Mesendoderm (in vitro differentiated cells): ENCODE data around the gene SLC48A1.
A peak's percentile ranks its signal among the peaks of the same experiment; 100 is the strongest.

Source experiments
- DNase-seq: peaks from one replicate; pipeline ENCODE4 v3.0.0; 2013
- H2AK5ac ChIP-seq: 2 replicates; pipeline ENCODE4 v1.6.1; 2013; ENCODE audit warnings: low read length, inconsistent platforms
- H2BK120ac ChIP-seq: 2 replicates; pipeline ENCODE4 v1.6.1; 2013; ENCODE audit warnings: low read depth, mild to moderate bottlenecking, low read length, moderate library complexity, mixed read lengths
- H2BK15ac ChIP-seq: replicated peaks from 2 replicates; pipeline ENCODE4 v1.6.1; 2013; ENCODE audit warnings: low read depth, mild to moderate bottlenecking, moderate library complexity
- H2BK5ac ChIP-seq: 2 replicates; pipeline ENCODE4 v1.6.1; 2013; ENCODE audit warnings: low read length, inconsistent platforms
- H3K18ac ChIP-seq: 2 replicates; pipeline ENCODE4 v1.6.1; 2013; ENCODE audit warnings: mild to moderate bottlenecking, low read length, mixed read lengths
- H3K23ac ChIP-seq: one replicate; pipeline ENCODE4 v1.6.1; 2013; ENCODE audit warnings: low read length
- H3K27ac ChIP-seq: 2 replicates; pipeline ENCODE4 v1.5.1; 2013; ENCODE audit warnings: low read depth, mild to moderate bottlenecking, inconsistent platforms, low read length, moderate library complexity
- H3K27me3 ChIP-seq: 2 replicates; pipeline ENCODE4 v1.6.1; 2013; ENCODE audit warnings: low read length, control low read depth, mild to moderate bottlenecking, inconsistent platforms; ENCODE audit not compliant: insufficient read depth, poor library complexity
- H3K36me3 ChIP-seq: 2 replicates; pipeline ENCODE4 v1.6.1; 2013; ENCODE audit warnings: low read length, inconsistent platforms; ENCODE audit not compliant: control insufficient read depth, insufficient read depth
- H3K4ac ChIP-seq: one replicate; pipeline ENCODE4 v1.6.1; 2013; ENCODE audit warnings: low read depth, mild to moderate bottlenecking, low read length, moderate library complexity
- H3K4me1 ChIP-seq: 2 replicates; pipeline ENCODE4 v1.6.1; 2013; ENCODE audit warnings: low read depth, low read length, inconsistent platforms; ENCODE audit not compliant: control insufficient read depth
- H3K4me2 ChIP-seq: 2 replicates; pipeline ENCODE4 v1.6.1; 2013; ENCODE audit warnings: low read length
- H3K4me3 ChIP-seq: 2 replicates; pipeline ENCODE4 v1.5.1; 2013; ENCODE audit warnings: mild to moderate bottlenecking, low read length
- H3K56ac ChIP-seq: one replicate; pipeline ENCODE4 v1.6.1; 2013; ENCODE audit warnings: low read length
- H3K79me1 ChIP-seq: 2 replicates; pipeline ENCODE4 v1.6.1; 2013; ENCODE audit warnings: low read length, inconsistent platforms
- H3K79me2 ChIP-seq: 2 replicates; pipeline ENCODE4 v1.6.1; 2013; ENCODE audit warnings: mild to moderate bottlenecking, low read length; ENCODE audit not compliant: control insufficient read depth, insufficient read depth
- H3K9ac ChIP-seq: 2 replicates; pipeline ENCODE4 v1.6.1; 2013; ENCODE audit warnings: low read length, inconsistent platforms
- H4K5ac ChIP-seq: one replicate; pipeline ENCODE4 v1.6.1; 2013; ENCODE audit warnings: low read length
- H4K8ac ChIP-seq: one replicate; pipeline ENCODE4 v1.6.1; 2013; ENCODE audit warnings: low read depth, mild to moderate bottlenecking, control low read depth, low read length, moderate library complexity
- WGBS: extraction: QIAGEN DNeasy Blood & Tissue Kit; methylation state at CpG from one replicate; pipeline ENCODE4 v1.1.7; 2013; ENCODE audit warnings: low lambda C conversion rate, missing lambda C conversion rate; ENCODE audit not compliant: insufficient coverage; ENCODE audit errors: extremely low coverage; 5-methylcytosine and 5-hydroxymethylcytosine counted together

SLC48A1 gene

DNA sequence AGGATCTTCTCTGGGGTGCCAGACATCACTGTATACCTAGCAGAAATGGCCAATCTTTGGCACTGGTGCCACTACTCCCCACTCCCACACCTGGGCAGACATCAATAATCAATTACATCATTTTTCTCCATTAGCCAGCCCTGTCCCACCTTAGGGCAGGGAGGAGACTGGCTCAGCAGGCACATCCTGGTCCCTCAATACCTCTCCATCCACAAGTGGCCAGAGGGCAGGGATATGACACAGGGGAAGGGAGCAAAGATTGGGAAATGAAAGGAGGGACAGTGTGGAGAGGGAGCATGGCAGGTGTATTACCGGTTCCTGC is 24.6 kb upstream of the SLC48A1 start:
- H2AK5ac ChIP-seq = no peak overlapping the region
- H3K79me2 ChIP-seq = no peaks in the 10 kb centered on the region
- no peak overlapping the region for H3K9ac ChIP-seq
- H3K23ac ChIP-seq = no peak overlapping the region
- H3K79me1 ChIP-seq = peaks cover 7% of the 10 kb centered on the region
- H2BK5ac ChIP-seq = no peak overlapping the region
- no peaks in the 10 kb centered on the region for H3K36me3 ChIP-seq
- no peak overlapping the region for H3K18ac ChIP-seq
- no peak for DNase-seq
- no peak overlapping the region for H2BK120ac ChIP-seq
- peaks cover 10% of the 10 kb centered on the region for H3K4me1 ChIP-seq
- no peak overlapping the region for H2BK15ac ChIP-seq
- no peak overlapping the region for H3K4ac ChIP-seq
- WGBS = no CpG with 5 or more reads among the region's 1 CpG
- H4K5ac ChIP-seq = no peak overlapping the region
- H3K27me3 ChIP-seq = no peaks in the 10 kb centered on the region
- H3K56ac ChIP-seq = no peak overlapping the region
- H3K4me3 ChIP-seq = no peak overlapping the region
- H3K4me2 ChIP-seq = no peak overlapping the region
- H4K8ac ChIP-seq = no peak overlapping the region
- no peak overlapping the region for H3K27ac ChIP-seq

DNA sequence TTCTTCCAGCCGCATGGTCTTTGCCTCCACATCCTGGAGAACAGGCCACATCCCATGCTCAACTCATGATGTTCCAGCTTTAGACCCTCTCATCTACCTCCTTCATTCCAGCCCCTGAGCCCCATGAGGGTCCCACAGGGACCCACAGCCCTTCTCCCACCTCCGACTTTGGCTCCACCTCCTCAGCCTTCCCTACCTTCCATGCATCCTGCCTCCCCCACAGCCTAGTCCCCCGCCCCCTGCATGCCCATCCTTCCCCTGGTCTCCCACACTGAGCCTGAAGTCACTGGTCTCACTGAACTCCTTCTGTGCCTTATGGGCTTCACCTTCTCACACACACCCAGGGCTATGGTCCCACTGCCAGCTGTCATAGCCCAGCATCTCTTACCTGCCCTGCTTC is 24.1 kb upstream of the SLC48A1 start:
- Histone ChIP-seq H4K5ac (no peak overlapping the region), H3K9ac (no peak overlapping the region), H3K18ac (no peak overlapping the region), H3K27me3 (no peaks in the 10 kb centered on the region), H3K36me3 (no peaks in the 10 kb centered on the region), H3K4me2 (no peak overlapping the region), H2BK15ac (no peak overlapping the region), H3K4ac (no peak overlapping the region), H2BK5ac (no peak overlapping the region), H4K8ac (no peak overlapping the region), H3K79me2 (no peaks in the 10 kb centered on the region), H2AK5ac (no peak overlapping the region), H3K56ac (no peak overlapping the region), H3K23ac (no peak overlapping the region), H3K4me3 (no peak overlapping the region), H2BK120ac (no peak overlapping the region), H3K79me1 (peaks cover 7% of the 10 kb centered on the region), H3K27ac (no peak overlapping the region), H3K4me1 (peaks cover 15% of the 10 kb centered on the region)
- DNase-seq = no peak
- WGBS = no CpG with 5 or more reads among the region's 3 CpGs

DNA sequence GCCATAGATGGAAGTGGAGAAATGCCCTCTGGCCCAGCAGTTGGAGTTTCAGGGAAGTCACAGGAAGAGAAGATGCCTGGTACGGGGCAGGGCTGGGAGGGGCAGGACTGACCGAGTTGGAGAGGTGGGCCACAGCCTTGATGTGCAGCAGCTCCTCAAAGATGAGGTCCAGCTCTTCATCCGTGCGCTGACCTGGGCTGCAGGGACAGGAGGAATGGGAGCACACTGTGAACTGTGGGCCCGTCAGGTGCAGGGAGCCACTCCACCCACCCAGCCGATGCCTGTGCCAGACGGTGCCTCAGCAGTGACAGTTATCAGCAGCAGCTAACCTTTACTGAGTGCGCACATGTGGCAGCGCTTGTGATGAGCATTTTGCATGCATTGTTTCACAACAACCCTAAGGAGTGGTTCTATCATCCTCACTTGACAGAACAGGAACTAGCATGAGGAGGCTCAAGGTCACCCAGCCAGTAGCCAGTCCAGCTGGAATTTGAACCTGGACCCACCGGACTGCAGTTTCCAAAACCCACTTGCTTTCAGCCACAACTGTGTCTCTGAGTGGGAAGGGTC is 22.7 kb upstream of the SLC48A1 start:
- no peak overlapping the region for H3K4ac ChIP-seq
- no CpG with 5 or more reads among the region's 10 CpGs for WGBS
- H3K4me2 ChIP-seq = no peak overlapping the region
- no peak overlapping the region for H4K8ac ChIP-seq
- DNase-seq = no peak
- H3K79me1 ChIP-seq = peaks cover 12% of the 10 kb centered on the region
- no peak overlapping the region for H2AK5ac ChIP-seq
- H3K27me3 ChIP-seq = no peaks in the 10 kb centered on the region
- H2BK120ac ChIP-seq = no peak overlapping the region
- H2BK15ac ChIP-seq = no peak overlapping the region
- H3K56ac ChIP-seq = no peak overlapping the region
- H3K23ac ChIP-seq = no peak overlapping the region
- H4K5ac ChIP-seq = no peak overlapping the region
- H3K4me1 ChIP-seq = peaks cover 26% of the 10 kb centered on the region
- no peak overlapping the region for H3K9ac ChIP-seq
- peaks cover 2% of the 10 kb centered on the region for H3K79me2 ChIP-seq
- no peaks in the 10 kb centered on the region for H3K36me3 ChIP-seq
- no peak overlapping the region for H3K4me3 ChIP-seq
- no peak overlapping the region for H3K27ac ChIP-seq
- H2BK5ac ChIP-seq = no peak overlapping the region
- no peak overlapping the region for H3K18ac ChIP-seq

DNA sequence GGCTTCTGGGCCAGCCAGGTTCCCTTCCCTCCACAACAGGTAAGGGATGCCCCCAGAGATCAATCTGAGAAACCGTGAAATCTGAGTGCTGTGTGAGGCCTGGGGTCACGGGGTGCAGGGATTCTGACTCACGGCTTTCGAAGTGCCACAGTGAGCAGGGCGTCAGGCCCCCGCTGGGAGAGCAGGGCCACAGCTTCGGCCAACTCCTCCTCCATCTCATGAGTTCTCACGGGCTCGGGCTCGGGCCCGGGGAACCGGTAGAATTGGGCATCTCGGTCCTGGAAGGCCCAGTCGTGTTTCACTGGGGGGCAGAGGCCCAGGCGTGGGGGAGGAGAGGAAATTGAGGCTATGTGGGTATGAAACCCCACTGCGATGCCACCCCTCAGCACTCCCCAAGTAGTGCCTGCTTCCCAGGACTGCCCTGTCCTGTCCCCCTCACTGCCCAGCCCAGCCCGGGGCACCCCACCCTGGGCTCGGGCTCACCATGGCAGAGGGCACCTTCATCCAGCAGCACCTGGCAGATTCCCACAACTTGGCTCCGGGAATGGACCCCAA is 22.0 kb upstream of the SLC48A1 start:
- peaks cover 2% of the 10 kb centered on the region for H3K79me2 ChIP-seq
- H3K4me1 ChIP-seq = peaks cover 33% of the 10 kb centered on the region
- no peak overlapping the region for H4K8ac ChIP-seq
- no peak overlapping the region for H3K18ac ChIP-seq
- no peak overlapping the region for H2AK5ac ChIP-seq
- DNase-seq = no peak
- H3K4me2 ChIP-seq = no peak overlapping the region
- H3K27ac ChIP-seq = no peak overlapping the region
- no peak overlapping the region for H2BK15ac ChIP-seq
- no peaks in the 10 kb centered on the region for H3K36me3 ChIP-seq
- no peak overlapping the region for H3K9ac ChIP-seq
- H3K4ac ChIP-seq = no peak overlapping the region
- H3K27me3 ChIP-seq = no peaks in the 10 kb centered on the region
- no peak overlapping the region for H2BK5ac ChIP-seq
- H4K5ac ChIP-seq = no peak overlapping the region
- no peak overlapping the region for H3K4me3 ChIP-seq
- WGBS = no CpG with 5 or more reads among the region's 19 CpGs
- no peak overlapping the region for H3K23ac ChIP-seq
- H2BK120ac ChIP-seq = no peak overlapping the region
- no peak overlapping the region for H3K56ac ChIP-seq
- peaks cover 12% of the 10 kb centered on the region for H3K79me1 ChIP-seq

DNA sequence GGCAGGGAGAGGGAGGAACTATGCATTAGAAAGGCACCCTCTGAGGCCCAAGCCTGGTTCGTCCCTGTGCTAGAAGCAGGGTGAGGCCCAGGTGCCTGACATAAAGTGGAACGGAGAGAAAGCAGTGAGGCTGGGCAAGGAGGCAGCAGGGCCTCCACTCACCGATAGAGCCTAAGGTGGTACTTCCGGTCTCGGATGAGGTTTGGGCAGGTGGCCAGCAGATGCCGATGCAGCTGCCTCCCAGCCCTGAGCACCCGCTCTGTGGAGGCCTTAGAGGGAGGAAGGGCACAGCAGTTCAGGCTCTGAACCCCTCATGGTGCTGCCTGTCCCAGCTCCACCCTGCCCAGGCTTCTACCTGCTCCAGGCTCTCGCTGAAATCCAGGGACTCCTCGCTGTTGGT is 21.5 kb upstream of the SLC48A1 start:
- H2BK15ac ChIP-seq = no peak overlapping the region
- H3K27ac ChIP-seq = no peak overlapping the region
- H2BK120ac ChIP-seq = no peak overlapping the region
- no peak overlapping the region for H3K4ac ChIP-seq
- no peak overlapping the region for H3K4me3 ChIP-seq
- DNase-seq = no peak
- H3K4me2 ChIP-seq = no peak overlapping the region
- H3K18ac ChIP-seq = no peak overlapping the region
- no peaks in the 10 kb centered on the region for H3K36me3 ChIP-seq
- no peak overlapping the region for H3K9ac ChIP-seq
- no peak overlapping the region for H2BK5ac ChIP-seq
- H3K56ac ChIP-seq = peak overlapping the region; percentile 47
- H3K27me3 ChIP-seq = no peaks in the 10 kb centered on the region
- peaks cover 3% of the 10 kb centered on the region for H3K79me2 ChIP-seq
- H2AK5ac ChIP-seq = no peak overlapping the region
- H4K8ac ChIP-seq = no peak overlapping the region
- H3K23ac ChIP-seq = no peak overlapping the region
- peaks cover 12% of the 10 kb centered on the region for H3K79me1 ChIP-seq
- no CpG with 5 or more reads among the region's 9 CpGs for WGBS
- H3K4me1 ChIP-seq = peaks cover 37% of the 10 kb centered on the region
- H4K5ac ChIP-seq = no peak overlapping the region

DNA sequence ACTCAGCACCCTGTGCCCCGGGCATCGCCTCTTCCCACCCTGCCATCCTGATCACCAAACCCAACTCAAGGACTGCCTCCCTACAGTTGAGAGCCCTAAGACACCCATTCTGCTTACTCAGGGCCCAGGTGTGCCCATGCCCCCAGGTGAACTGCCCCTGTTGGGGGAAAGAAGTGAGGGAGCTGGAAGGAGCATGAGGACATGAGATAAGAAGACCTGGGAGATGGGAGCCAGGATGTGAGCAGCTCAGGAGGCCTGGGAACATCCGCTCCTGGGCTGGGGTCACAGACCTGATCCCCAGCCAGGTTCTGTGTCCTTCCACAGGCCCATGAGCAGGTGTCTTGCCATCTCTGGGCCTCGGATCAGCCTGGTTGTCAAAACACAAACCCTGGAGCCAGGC is 20.9 kb upstream of the SLC48A1 start:
- no CpG with 5 or more reads among the region's 4 CpGs for WGBS

More for the DNA sequence above, 20.9 kb upstream of the SLC48A1 start:
- Histone ChIP-seq H3K23ac (no peak overlapping the region), H3K18ac (no peak overlapping the region), H2BK120ac (no peak overlapping the region), H3K36me3 (no peaks in the 10 kb centered on the region), H3K4ac (no peak overlapping the region), H2AK5ac (no peak overlapping the region), H3K79me2 (peaks cover 3% of the 10 kb centered on the region), H3K79me1 (peaks cover 12% of the 10 kb centered on the region), H4K8ac (no peak overlapping the region), H3K4me1 (peaks cover 38% of the 10 kb centered on the region), H3K56ac (peak overlapping the region; percentile 47), H3K9ac (no peak overlapping the region), H3K4me2 (no peak overlapping the region), H3K4me3 (no peak overlapping the region), H2BK15ac (no peak overlapping the region), H3K27me3 (no peaks in the 10 kb centered on the region), H2BK5ac (peak overlapping the region; percentile 54), H4K5ac (no peak overlapping the region), H3K27ac (no peak overlapping the region)
- DNase-seq = no peak
